Small intestine (tissue), 7 donors: Measurements from ENCODE around the gene CYP21A2. TPM values are rescaled to one million over a fixed set of nuclear protein-coding genes. Genes with fewer than 3 reads are reported as not detected.

ENCODE experiments used
- DNase-seq, 2 donors: peaks; one replicate each; pipeline versions ENCODE4 v3.0.0 to v3.0.0-alpha.2; 2013
- FAIRE-seq: peaks from 2 replicates; lab custom pipeline; 2012; peaks lifted over from hg19 to GRCh38; lab: Jason Lieb, UNC
- H3K27ac ChIP-seq, 3 donors: one replicate each; pipeline ENCODE4 v1.5.1; 2013; ENCODE audit warnings: low read length in 2 of 3, mild to moderate bottlenecking in 2 of 3, control low read depth in 1 of 3, inconsistent platforms in 1 of 3, low read depth in 1 of 3, moderate library complexity in 1 of 3
- H3K27me3 ChIP-seq, 3 donors: one replicate each; pipeline ENCODE4 v1.6.1; 2013; ENCODE audit warnings: low read length in 3 of 3, inconsistent platforms in 1 of 3; ENCODE audit not compliant: control insufficient read depth in 3 of 3, insufficient read depth in 3 of 3
- H3K36me3 ChIP-seq, 3 donors: one replicate each; pipeline ENCODE4 v1.6.1; 2013; ENCODE audit warnings: low read length in 3 of 3, inconsistent platforms in 1 of 3, low read depth in 1 of 3, mild to moderate bottlenecking in 1 of 3, moderate library complexity in 1 of 3; ENCODE audit not compliant: control insufficient read depth in 3 of 3, insufficient read depth in 2 of 3
- H3K4me1 ChIP-seq, 3 donors: one replicate each; pipeline ENCODE4 v1.6.1; 2013; ENCODE audit warnings: low read length in 2 of 3, inconsistent platforms in 1 of 3, low read depth in 1 of 3, mild to moderate bottlenecking in 1 of 3, moderate library complexity in 1 of 3; ENCODE audit not compliant: control insufficient read depth in 3 of 3, insufficient read depth in 2 of 3
- H3K4me3 ChIP-seq, 3 donors: one replicate each; pipeline ENCODE4 v1.5.1; 2013; ENCODE audit warnings: low read length in 3 of 3, control low read depth in 1 of 3, inconsistent platforms in 1 of 3, low read depth in 1 of 3, mild to moderate bottlenecking in 1 of 3, moderate library complexity in 1 of 3
- H3K9me3 ChIP-seq, 2 donors: one replicate each; pipeline ENCODE4 v1.6.1; 2013; ENCODE audit warnings: low read depth in 1 of 2, low read length in 1 of 2; ENCODE audit not compliant: control insufficient read depth in 2 of 2, insufficient read depth in 1 of 2
- WGBS, 3 donors: extraction: QIAGEN DNeasy Blood & Tissue Kit; methylation state at CpG; one replicate each; pipeline ENCODE4 v1.1.7; 2013; 5-methylcytosine and 5-hydroxymethylcytosine counted together
- polyA plus RNA-seq, 4 donors: library from polyadenylated mRNA; stranded (reverse) in 3 of 4; unstranded in 1 of 4; fragments of 200-250 nt in 3 of 4; fragments of 120-200 nt in 1 of 4; gene quantifications; one replicate each; pipeline versions ENCODE4 v1.2.1 to v1.2.3, GENCODE V29; 2013
- donor health status: healthy with polysubstance abuse.
- donor health status: control.
- donor health status: control.
- donor health status: Bipolar disorder and iron deficiency.
- donor health status: healthy.

The CYP21A2 gene
- polyA plus RNA-seq, 4 donors, result 0.18 to 3.4 (median 0.98) TPM

- no peak overlapping the region for H3K4me3 ChIP-seq
- no peaks in the 10 kb centered on the region for H3K9me3 ChIP-seq
- no peak overlapping the region for H3K27ac ChIP-seq
- DNase-seq (no peak), FAIRE-seq (no peak)
- peaks cover 0 to 34% (median 0%) of the 10 kb centered on the region in 3 donors for H3K36me3 ChIP-seq
- H3K4me1 ChIP-seq, result no peaks in the 10 kb centered on the region
- 84 to 90% (median 85%) methylated on average over 8 of the region's 8 CpGs for WGBS, 3 donors
- H3K27me3 ChIP-seq, result no peaks in the 10 kb centered on the region
These were observed 36.8 kb downstream of the CYP21A2 start for GRCh38 chr6:32074996-32075532.

GRCh38 chr6:32075781-32076180 lies 37.6 kb downstream of the CYP21A2 start:
- no peak for FAIRE-seq
- Histone ChIP-seq H3K27ac (no peak overlapping the region), H3K27me3 (no peaks in the 10 kb centered on the region), H3K36me3 (peaks cover 0 to 35% (median 0%) of the 10 kb centered on the region in 3 donors), H3K4me1 (no peaks in the 10 kb centered on the region), H3K4me3 (no peak overlapping the region), H3K9me3 (no peaks in the 10 kb centered on the region)
- no peak for DNase-seq
- WGBS, 3 donors, result 76 to 87% (median 77%) methylated on average over 3 of the region's 3 CpGs

GRCh38 chr6:32076321-32076809 lies 38.1 kb downstream of the CYP21A2 start:
- no peak for DNase-seq
- 60 to 66% (median 64%) methylated on average over 11 to 12 of the region's 12 CpGs for WGBS, 3 donors
- FAIRE-seq, result no peak
- no peaks in the 10 kb centered on the region for H3K27me3 ChIP-seq
- H3K4me3 ChIP-seq, result no peak overlapping the region
- no peaks in the 10 kb centered on the region for H3K9me3 ChIP-seq
- H3K27ac ChIP-seq, result no peak overlapping the region
- H3K36me3 ChIP-seq, result peaks cover 0 to 36% (median 0%) of the 10 kb centered on the region in 3 donors
- no peaks in the 10 kb centered on the region for H3K4me1 ChIP-seq

GRCh38 chr6:32079566-32080290 lies 41.5 kb downstream of the CYP21A2 start:
- FAIRE-seq, result no peak
- Histone ChIP-seq H3K4me3 (no peak overlapping the region), H3K36me3 (peaks cover 0 to 43% (median 0%) of the 10 kb centered on the region in 3 donors), H3K4me1 (no peaks in the 10 kb centered on the region), H3K27ac (no peak overlapping the region), H3K9me3 (no peaks in the 10 kb centered on the region), H3K27me3 (no peaks in the 10 kb centered on the region)
- DNase-seq, result no peak
- WGBS, 3 donors, result 71 to 83% (median 75%) methylated on average over 6 to 7 of the region's 7 CpGs

GRCh38 chr6:32081168-32081990 lies 43.2 kb downstream of the CYP21A2 start:
- Histone ChIP-seq H3K9me3 (no peaks in the 10 kb centered on the region), H3K4me1 (peaks cover 0 to 10% (median 2%) of the 10 kb centered on the region in 3 donors), H3K36me3 (peaks cover 0 to 37% (median 0%) of the 10 kb centered on the region in 3 donors), H3K27ac (peak overlapping the region in 1 of 3 donors; percentile 71), H3K27me3 (peaks cover 0 to 3% (median 0%) of the 10 kb centered on the region in 3 donors), H3K4me3 (no peak overlapping the region)
- DNase-seq, result no peak
- FAIRE-seq, result no peak
- 64 to 86% (median 75%) methylated on average over 22 of the region's 22 CpGs for WGBS, 3 donors

GRCh38 chr6:32082478-32082877 lies 44.3 kb downstream of the CYP21A2 start:
- 49 to 66% (median 60%) methylated on average over 6 of the region's 6 CpGs for WGBS, 3 donors
- peaks cover 2 to 20% (median 3%) of the 10 kb centered on the region in 3 donors for H3K4me1 ChIP-seq
- H3K27ac ChIP-seq, result peak overlapping the region in 1 of 3 donors; percentile 71
- no peaks in the 10 kb centered on the region for H3K9me3 ChIP-seq
- peaks cover 0 to 34% (median 0%) of the 10 kb centered on the region in 3 donors for H3K36me3 ChIP-seq
- H3K4me3 ChIP-seq, result no peak overlapping the region
- DNase-seq (no peak), FAIRE-seq (no peak)
- peaks cover 0 to 10% (median 0%) of the 10 kb centered on the region in 3 donors for H3K27me3 ChIP-seq

- DNase-seq (peak in 1 of 2 donors; percentile 44), FAIRE-seq (no peak)
- H3K9me3 ChIP-seq, result no peaks in the 10 kb centered on the region
- H3K4me1 ChIP-seq, result peaks cover 2 to 22% (median 3%) of the 10 kb centered on the region in 3 donors
- peak overlapping the region in 1 of 3 donors; percentile 71 for H3K27ac ChIP-seq
- peaks cover 0 to 34% (median 0%) of the 10 kb centered on the region in 3 donors for H3K36me3 ChIP-seq
- H3K27me3 ChIP-seq, result peaks cover 0 to 10% (median 0%) of the 10 kb centered on the region in 3 donors
- 59 to 83% (median 79%) methylated on average over 9 of the region's 9 CpGs for WGBS, 3 donors
- H3K4me3 ChIP-seq, result no peak overlapping the region
These were observed 44.7 kb downstream of the CYP21A2 start for GRCh38 chr6:32082935-32083334.
